ENCODE data around the gene AGAP5.

AGAP5 gene

DNA sequence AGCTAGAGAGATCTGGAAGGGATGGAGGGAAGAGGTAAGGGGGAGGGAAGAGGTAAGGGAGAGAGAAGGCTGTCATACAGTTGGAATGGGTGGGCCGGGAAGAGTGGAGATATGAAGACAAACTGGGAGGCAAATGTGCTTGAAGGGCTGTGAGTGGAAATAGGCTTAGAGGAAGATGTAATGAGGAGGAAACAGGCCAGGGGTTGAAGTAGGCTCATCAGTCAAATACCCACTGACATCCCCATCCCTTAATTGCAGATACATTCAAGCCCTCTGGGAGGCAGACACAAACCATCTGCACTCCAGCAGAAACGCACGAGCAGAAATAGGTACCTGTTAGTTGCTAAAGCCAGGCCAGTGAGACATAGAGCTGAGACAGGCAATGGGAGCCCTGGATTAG is 44.2 kb downstream of the AGAP5 start:
- no peak for DNase-seq (ENCODE audit: low spot score)

DNA sequence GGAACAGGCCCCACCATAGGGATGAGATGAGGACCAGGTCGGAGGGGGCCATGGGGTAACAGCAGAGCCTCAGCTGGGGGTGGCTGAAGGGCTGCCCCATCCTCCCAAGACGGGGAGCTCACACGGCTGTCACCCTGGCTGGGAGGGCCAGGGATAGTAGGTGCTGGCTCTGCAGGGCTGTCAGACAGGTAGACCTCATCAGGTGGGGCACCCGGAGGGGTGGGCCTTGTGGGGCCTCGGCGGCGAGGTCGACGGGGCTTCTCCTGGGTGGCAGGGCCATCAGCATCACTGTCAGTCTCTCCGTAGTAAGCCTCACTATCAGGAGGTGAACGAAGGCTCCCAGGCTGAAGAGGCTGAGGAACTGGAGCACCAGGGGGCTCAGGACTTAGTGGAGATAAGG is 44.7 kb downstream of the AGAP5 start:
- no peak for DNase-seq (ENCODE audit: low spot score)

DNA sequence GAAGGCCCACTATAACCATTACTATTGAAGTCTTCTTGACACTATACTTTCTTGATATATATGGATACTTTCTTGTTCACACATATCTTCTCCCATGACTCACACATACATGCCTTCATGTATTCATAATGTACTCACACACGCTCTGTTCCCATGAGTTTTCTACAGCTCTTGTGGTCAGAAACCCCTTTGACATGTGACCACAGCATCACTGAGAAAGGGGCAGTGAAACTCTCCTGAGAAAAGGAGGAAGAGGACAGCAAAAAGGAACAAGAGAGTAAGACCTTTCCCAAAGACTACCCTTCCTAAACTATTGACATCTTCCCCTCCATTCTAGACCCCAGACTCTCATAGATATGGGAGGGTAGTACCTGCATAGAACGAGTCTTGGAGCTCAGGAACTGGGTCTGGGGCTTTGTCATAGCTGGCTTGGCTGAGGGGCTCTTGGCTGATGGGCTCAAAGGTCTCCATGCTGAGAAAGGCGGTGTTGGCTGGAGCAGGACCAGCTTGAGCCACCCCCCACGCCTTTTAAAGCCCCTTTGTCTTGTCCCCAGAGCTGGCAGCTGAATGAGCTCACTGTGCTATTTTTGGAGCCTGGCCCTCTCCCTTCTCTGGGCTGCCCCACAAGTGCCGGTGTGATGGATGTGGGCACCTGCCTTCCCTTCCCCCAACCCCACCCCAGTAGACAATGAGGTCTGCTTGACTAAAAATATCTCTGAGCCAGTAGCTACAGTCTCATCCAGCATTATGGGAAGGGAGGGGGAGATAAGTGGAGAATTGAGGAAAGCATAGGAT is 47.2 kb downstream of the AGAP5 start:
- no peak for DNase-seq (ENCODE audit: low spot score)

DNA sequence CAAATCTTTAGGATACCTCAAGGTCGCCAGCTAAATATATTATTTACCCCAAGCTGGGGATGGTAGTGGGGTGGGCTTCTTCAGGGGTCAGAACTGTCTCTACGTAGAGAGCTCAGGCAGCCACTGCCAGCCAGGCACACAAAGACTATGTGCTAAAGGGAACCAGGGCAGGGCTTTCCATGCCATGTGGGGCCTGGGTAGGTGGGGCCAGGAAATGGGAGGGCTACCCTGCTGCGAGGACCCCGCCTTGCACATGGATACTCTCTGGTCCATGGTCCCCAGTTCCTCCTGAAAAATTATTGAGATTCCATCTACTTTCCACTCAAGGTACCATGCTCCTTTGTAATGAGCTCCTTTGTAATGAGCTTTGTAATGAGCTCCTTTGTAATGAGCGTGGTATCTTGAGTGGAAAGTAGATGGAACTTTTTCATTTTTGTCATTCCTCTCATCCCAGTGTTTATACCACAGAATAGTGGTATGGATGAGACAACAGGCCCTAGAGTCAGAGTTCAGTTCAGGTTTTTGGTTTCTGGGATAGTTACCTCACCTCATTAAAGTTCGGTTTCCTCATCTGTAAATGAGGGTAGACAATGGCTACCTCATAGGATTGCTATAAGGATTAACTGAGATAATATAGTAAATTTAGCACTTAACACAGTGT is 47.9 kb downstream of the AGAP5 start:
- DNase-seq (ENCODE audit: low spot score) = no peak

DNA sequence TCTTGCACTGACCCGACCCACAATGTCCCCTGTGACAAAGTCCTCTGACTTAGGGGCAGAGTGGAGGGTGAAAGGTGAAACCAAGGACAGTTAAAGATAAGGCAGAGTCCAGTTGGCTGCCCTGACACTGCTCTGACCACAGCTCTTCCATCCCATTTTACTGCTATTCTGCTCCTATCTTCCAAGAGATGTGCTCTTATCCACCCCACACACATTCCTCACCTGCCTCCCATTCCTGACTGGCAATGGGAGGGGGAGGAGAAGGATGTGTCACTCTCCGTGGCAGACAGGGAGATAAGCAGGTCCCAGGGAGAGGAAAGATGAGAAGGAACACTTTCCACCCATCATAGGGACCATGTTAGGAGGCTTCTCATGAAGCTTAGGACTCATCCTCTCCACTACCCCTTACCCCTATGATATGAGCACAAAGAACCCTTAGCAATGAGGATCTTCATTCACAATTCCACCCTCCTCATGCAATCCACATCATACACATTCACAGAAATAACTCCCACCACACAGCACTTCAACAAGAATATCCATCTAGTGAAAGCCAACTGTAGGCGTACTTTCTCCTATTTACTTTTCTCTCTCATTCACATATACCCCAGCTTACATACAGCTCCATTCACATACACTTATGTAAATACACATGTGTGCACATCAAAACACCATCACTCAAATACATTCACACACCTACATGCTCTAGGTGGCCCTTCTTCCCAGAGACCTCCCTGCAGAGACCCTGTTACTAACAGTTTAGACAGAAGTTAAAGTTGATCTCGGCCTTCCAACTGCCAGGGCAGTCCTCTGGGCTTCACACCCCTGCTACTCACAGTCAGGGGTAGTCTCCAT is 48.7 kb downstream of the AGAP5 start:
- DNase-seq (ENCODE audit: low spot score) = no peak

DNA sequence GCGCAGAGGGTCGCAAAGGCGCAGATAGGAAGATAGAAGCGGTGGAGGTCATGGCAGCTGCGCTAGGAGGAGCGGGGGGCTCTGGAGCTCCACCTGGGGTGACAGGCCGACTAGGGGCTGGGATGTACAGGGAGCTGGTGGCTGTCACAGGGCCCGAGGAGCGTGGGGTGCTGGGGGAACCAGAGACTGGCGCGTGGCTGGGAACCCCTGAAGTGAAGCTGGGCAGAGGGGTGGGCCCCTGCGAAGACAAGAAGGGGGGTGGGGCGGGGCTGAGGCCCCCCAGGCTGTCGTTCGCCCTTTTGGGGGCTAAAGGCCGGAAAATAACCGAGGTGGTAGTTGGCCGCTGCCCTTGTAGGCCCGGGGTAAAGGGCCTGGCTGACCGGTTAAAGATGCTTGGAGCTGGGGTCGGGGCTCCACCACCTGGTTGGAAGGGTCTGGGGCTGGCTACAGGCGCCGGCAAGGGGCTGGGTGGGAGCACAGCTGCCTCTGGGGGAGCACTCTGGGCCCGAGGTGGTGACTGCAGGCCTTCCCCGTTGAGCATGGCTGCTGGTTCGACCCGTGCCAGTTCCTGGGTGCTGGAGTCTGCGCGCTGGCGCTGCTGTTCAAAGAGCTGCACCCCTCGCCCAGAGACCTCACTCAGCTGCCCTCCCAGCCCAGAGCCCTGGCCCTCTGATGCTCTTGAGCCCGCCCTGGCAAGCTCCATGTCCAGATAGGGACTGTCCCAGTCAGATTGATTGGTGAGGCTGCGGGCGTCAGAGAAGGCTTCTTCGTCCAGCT is 49.8 kb downstream of the AGAP5 start:
- DNase-seq (ENCODE audit: low spot score) = no peak

DNA sequence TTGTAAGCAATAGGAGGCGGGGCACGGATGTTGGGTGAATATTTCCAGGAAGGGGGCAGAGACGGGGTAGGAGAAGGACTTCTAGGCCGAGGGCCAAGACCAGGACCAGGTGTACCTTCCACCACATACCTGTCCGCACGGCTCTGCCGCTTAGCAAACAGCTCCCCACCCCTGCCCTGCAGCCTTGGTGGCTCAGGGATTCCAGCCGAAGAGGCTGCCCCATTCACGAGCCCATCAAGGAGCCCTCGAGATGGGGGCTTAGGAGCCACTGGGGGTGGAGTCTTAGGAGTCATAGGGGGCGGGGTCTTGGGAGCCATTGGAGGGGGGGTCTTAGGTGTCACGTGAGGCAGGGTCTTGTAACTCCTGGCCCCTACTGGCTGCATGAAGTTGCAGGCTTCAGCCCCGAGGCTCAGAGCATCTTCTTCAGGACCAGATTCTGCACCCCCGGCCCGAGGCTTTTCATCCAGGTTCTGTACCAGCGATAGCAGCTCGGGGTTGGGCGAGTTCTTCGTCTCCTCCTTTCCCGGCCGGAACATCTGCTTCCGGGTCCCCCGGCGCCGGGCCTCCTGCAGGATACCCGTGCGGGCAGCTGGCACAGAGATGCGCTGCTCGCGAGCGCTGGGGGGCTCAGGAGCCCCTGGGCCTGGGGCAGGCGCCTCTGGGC is 50.6 kb downstream of the AGAP5 start:
- DNase-seq (ENCODE audit: low spot score) = peak; percentile 47

DNA sequence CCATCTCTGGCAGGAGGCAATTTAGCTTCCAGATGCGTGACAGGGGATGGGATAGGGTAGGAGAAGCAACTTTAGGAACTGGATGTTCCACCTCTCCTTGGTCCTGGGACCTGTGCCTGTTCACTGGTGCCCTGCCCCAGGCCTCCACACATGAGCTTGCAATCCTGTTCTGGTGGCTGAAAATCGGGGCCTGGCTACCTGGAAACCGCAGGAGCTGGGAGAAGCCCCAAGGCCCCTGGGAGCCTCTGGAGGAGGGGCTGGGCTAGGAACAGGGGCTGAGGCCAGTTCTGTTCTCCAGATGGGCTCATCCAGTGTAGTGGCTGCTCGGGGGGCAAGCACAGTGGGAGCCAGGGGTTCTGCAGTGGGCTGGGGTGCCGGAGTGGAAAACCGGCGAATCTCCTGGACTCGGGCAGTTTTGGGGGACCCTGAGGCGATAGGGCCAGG is 51.3 kb downstream of the AGAP5 start:
- DNase-seq (ENCODE audit: low spot score) = no peak

DNA sequence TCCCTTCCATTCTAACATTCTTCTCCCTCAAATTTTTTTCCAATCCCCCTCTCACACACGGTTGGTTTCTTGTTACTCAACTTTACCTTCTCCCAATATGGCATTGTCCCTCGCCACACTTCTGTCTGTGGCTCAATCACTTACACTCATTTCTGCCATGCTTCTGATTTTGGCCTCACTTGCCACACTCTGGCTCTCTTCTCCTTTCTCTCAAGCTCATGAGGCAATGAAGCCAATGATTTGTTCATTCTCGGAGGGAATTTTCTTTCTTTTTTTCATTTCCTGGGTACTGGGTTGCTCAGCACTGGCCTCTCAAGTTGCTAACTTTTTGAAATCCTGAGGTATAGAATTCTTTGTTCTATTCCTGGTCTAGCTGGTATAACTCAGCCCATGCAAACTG is 52.7 kb downstream of the AGAP5 start:
- DNase-seq (ENCODE audit: low spot score) = no peak

DNA sequence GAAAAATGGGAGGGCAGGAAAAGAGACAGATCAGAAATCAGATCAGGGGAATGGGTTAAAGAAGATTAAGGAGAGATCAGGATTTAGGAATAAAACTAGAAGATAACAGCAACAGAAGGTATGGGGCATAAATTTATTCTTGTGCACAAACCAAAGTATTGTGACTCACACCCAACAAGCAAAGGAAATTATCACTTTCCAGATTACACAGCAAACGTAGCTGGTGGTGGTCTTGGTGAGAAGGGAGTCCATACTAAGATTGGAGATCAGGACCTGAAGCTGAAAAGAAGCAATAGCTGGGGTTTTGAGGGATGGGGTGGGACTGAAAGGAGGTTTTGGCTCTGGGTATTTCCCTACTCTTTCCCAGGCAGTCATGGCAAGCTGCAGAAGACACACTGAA is 53.1 kb downstream of the AGAP5 start:
- DNase-seq (ENCODE audit: low spot score) = no peak

DNA sequence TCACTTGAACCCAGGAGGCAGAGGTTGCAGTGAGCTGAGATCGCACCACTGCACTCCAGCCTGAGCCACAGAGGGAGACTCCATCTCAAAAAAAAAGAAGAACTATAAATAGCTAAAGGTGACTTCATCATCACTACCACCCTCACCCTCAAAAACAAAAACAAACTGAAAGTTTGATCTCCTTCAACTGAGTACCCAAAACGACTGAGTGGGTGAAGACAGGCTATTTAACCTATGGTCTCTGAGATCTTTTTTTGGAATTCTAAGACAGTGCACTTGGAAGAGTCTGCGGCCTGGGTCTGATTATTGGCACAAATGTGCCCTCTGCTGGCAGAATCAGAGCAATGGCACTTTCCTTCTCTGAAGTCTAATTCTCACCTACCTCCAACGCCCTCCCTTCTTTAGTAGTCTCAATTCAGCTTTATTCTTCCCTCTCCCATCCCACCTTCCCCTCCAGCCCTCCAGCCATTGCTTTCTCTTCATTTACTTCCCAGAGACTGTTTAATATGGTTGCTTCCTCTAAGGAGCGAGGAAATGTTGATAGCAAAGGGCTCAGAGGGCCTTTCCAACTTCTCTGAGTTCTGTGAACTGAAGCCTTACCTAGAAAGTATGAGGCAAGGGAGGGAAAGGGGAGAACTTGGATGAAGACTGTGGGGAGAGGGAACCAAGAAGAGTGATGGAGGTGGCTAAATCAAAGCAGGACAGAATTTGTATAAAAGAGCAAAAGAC is 53.7 kb downstream of the AGAP5 start:
- peak; percentile 76 for DNase-seq (ENCODE audit: low spot score)

DNA sequence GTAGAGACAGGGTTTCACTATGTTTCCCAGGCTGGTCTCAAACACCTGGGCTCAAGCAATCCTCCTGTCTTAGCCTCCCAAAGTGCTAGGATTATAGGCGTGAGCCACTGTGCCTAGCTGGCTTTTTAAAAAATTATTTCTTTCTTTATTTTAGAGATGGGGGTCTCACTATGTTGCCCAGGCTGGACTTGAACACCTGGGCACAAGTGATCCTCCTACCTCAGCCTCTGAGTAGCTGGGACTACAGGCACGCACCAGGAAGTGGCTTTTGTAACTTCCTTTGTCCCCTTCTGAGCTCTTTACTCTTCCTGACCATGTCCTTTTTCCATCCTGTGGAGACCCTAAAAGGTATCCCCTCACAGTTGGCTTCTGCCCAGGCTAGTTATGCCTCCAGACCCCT is 54.5 kb downstream of the AGAP5 start:
- no peak for DNase-seq (ENCODE audit: low spot score)

DNA sequence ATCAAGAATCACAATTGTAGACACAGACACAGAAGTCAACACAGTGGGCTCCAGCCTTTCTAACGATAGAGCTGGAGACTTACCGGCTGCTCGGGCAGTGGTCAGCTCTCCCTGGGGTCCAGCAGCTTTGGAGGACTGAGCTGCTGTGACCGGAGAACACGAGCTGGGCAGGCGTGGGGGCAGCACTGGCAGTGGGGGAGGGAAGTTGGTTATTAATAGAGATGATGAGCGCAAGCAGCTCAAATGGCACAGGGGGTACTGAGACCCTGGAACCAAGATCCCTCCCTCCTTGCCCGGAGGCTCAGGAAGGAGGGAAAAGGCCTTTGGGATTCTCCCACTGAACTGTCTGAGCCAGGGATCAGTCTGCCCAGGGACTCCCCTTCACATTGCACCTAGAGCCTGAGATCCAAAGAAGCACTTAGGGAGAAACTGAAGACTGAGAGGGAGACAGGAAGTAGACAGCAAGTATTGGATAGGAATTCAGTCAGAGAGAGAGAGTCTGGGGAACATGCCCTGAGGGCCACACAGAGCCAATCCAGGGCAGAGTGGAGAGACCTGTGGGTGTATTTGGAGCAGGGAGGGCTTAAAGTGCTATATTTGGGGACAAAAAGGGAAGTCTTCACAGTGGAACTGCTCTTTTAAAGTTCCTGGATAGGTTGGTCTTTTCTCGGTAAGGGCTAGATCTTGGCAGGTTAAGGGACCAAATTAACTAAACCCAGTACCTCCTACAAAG is 56.4 kb downstream of the AGAP5 start, which contains the start of gene MYOZ1:
Gene MYOZ1 (minus strand): TSS at position 147 of the 733 bp plus-strand sequence. CDS start 1,457 bp downstream, outside the sequence.
- no peak for DNase-seq (ENCODE audit: low spot score)

DNA sequence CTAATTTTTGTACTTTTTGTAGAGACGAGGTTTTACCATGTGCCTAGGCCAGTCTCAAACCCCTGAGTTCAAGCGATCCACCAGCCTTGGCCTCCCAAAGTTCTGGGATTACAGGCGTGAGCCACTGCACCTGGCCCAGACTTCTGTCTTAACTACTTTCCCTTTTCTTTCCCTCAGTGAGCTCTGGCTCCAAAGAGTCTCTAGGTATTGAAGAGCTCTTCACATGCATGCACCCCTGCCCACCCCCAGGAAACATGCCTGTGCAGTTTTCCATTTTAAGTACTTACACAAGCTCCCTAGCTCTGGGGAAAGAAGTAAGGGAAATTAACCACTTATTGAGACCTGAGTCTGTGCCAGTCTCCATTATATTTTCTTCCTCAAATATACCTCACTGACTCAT is 58.6 kb downstream of the AGAP5 start:
- no peak for DNase-seq (ENCODE audit: low spot score)

DNA sequence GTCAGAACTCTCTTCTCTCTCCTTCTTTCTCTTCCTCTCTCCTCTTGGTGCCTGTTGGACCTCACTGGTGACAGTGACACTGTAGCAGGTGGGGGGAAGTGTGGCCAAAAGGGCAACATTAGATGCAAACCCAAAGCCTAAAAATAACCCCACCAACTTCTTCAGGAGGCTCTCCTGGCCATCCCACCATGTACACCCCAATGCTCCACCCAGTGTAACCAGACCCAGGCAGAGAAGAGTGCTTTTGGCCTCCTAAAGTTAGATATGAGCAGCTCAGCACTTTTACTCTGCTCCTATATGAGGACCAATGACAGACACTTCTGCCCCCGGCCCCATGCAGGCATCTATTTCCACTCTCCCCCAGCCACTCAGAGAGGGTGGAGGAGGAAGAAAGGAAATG is 62.1 kb downstream of the AGAP5 start:
- no peak for DNase-seq (ENCODE audit: low spot score)

DNA sequence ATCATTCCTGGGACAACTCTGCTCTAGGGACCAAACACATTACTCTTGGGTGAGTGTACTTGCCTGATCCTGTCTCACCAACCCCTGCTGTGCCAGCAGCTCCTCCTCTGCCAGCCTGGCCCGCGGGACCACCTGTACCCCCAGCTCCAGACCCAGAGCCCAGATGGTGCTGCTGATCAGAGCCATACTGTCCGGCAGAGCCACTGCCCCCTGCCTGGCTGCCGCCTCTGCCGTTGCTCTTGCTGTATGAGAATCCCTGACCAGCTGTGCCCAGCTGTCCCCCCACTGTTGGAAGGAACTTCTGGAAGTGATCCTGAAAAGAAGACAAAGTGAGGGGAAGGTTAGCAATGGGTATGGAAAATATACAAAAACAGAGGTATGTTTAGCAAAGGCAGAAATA is 63.5 kb downstream of the AGAP5 start:
- DNase-seq (ENCODE audit: low spot score) = no peak

DNA sequence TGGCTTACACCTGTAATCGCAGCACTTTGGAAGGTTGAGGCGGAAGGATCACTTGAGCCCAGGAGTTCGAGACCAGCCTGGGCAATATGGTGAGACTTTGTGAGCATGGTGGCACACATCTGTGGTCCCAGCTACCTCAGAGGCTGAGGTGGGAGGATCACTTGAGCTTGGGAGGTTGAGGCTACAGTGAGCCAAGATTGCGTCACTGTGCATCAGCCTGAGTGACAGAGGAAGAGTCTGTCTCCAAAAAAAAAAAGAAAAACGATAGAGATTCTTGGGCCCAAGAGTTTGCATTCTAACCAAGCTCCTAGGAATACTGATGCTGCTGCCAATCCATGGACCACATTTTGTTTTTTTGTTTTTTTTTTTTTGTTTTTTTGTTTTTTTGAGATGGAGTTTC is 68.7 kb downstream of the AGAP5 start:
- DNase-seq (ENCODE audit: low spot score) = no peak

DNA sequence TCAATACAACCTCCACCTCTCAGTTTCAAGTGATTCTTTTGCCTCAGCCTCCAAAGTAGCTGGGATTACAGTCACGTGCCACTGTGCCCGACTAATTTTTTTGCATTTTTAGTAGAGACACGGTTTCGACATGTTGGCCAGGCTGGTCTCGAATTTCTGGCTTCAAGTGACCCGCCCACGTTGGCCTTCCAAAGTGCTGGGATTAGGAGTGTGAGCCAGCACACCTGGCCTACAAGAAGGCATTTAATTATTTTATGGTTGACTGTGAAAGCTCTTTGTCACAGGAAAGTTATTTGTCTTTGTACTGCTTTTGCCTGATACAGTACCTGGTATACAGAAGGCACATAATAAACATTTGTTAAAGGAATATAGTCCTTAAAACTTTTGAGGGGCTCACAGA is 69.5 kb downstream of the AGAP5 start:
- DNase-seq (ENCODE audit: low spot score) = no peak

DNA sequence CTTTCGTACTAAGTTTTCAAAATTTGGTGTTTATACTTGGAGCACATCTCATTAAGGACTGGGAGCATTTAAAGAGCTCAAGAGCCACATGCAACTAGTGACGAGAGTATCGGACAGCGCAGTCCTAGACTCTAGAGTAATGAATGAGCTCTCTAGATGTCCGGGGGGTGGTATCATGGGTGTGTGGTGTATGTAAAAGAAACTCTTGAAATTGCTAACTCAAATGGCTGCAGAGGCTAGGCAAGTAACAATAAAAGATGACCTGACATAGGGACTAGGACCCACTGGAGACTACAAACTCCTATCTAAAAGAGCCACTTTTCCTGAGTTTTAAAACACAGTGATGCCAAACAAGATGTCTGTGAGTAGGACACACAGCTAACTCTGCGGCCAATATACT is 70.6 kb downstream of the AGAP5 start:
- no peak for DNase-seq (ENCODE audit: low spot score)
